GM18517 (cell line): ENCODE measurements around the gene BSPRY.
"Not testable (repeated sequence)": the region's sequence is repeated elsewhere in the genome, so short reads cannot be mapped to it uniquely, and the experiment has no call there.

Experiments
- ATAC-seq: cut with Tn5 transposase; IDR thresholded peaks from one replicate; pipeline ENCODE4 v1.9.1; 2021; ENCODE audit warnings: mild to moderate bottlenecking, moderate library complexity; ENCODE audit not compliant: unreplicated experiment

Gene BSPRY

DNA sequence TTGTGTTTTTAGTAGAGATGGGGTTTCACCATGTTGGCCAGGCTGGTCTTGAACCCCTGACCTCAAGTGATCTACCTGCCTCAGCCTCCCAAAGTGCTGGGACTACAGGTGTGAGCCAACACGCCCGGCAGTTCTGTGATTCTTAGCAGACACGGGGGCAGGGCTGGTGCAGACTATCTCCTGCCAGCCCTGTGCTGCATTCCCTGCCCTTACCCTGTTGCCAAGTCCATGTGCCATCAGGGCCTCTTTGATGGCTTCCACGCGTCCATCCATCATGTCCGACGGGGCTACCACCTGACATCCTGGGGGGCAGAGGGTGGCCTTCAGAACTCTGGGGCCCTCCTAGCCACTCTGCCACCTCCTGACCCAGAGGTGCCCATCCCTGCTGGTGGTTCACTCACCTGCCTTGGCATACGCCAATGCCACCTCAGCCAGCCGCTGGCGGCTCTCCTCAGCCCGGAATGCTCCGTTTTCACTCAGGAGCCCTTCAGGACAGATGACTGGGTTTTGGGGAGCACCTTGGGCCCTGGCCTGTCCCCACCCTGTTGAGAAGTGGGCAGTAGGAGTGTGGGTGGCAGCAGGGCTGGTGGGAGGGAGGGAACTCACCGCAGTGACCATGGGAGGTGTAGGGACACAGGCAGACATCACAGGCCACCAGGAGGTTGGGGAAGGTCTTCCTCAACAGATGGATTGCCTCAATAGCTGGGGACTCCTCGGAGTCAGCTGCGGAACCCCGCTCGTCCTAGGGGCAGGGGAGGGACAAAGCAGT, 41.0 kb downstream of the BSPRY start:
- no peak for ATAC-seq

- ATAC-seq = no peak
Measured at GRCh38 chr9:113391917-113392316, 42.6 kb downstream of the BSPRY start.

GRCh38 chr9:113393281-113393680, 43.9 kb downstream of the BSPRY start:
- no peak for ATAC-seq

- no peak for ATAC-seq
Measured at GRCh38 chr9:113395000-113395861, 45.9 kb downstream of the BSPRY start.

- ATAC-seq = no peak
Measured at GRCh38 chr9:113397203-113397631, 47.9 kb downstream of the BSPRY start.

- ATAC-seq = no peak
Measured at GRCh38 chr9:113398796-113399195, 49.5 kb downstream of the BSPRY start.

GRCh38 chr9:113399646-113400200, 50.4 kb downstream of the BSPRY start:
- ATAC-seq = no peak

GRCh38 chr9:113401027-113401792, 51.9 kb downstream of the BSPRY start, which contains the start of gene ALAD:
ALAD (minus strand) TSS chr9:113401284; CDS start chr9:113393559, 7,725 bp downstream.
- peak; percentile 90 for ATAC-seq

- ATAC-seq = no peak
Measured at GRCh38 chr9:113403646-113404045, 54.3 kb downstream of the BSPRY start.

DNA sequence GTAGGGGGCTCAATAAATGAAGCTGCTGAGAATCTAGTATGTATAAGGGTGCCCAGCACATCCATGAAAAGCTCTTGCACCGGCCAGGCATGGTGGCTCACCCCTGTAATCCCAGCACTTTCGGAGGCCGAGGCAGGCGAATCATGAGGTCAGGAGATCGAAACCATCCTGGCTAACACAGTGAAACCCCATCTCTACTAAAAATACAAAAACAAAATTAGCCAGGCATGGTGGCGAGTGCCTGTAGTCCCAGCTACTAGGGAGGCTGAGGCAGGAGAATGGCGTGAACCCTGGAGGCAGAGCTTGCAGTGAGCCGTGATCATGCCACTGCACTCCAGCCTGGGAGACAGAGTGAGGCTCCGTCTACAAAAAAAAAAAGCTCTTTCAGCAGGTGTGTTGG, 57.0 kb downstream of the BSPRY start:
- not testable (repeated sequence) for ATAC-seq

- ATAC-seq = peak; percentile 37
Measured at GRCh38 chr9:113406873-113407511, 57.7 kb downstream of the BSPRY start.

DNA sequence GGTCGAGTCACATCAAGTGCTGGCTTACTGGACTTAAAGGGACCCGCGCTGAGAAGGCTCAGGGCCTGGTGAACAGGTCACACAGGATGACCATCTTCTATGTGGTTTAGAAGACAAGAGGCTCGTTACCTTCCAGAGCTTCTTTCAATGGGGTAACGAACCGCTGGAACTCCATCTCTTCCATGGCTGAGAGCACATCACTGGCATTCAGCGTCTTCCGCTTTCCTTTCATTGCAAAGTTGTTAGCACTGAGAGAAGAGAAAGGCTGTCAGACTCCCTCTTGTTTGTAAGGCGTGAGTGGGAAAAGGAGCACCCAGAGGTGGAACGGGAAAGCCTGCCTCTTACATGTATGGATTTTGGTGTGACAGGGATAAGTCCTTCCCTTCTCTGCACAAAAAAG, 60.1 kb downstream of the BSPRY start:
- no peak for ATAC-seq

- no peak for ATAC-seq
Measured at GRCh38 chr9:113409883-113410206, 60.5 kb downstream of the BSPRY start.

- peak; percentile 84 for ATAC-seq
Measured at GRCh38 chr9:113410207-113410864, 61.0 kb downstream of the BSPRY start, which contains the start of the genes C9orf43 and POLE3. C9orf43 (plus strand) TSS chr9:113410747; CDS start chr9:113413494, 2,747 bp downstream. POLE3 (minus strand) TSS chr9:113410675; CDS start chr9:113410293, 382 bp downstream.

DNA sequence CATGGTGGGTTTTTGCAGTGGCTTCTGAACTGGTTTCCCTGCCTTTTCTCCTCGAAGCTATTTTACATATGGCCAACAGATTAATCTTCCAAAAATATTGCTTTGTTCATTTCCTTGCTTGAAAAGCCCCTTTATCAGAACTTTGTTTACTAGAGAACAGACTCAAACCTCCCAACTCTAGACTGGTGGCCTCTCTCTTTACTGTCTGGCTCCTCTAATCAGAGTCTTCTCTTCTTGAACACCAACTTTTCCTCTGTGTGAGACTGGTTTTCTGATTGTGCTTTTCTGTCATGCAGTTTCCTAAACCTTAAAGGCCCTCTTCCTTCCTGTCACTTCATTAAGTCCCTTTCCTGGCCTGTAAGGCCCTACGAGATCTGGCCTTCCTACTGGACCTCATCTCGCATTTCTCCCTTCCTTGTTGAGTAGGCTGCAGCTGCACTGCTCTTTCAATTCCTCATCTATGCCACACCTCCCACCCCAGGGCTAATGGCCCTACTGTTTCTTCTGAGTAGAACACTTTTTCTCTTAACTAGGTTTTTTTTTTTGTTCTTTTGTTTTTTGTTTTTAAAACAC, 66.9 kb downstream of the BSPRY start:
- peak; percentile 95 for ATAC-seq

DNA sequence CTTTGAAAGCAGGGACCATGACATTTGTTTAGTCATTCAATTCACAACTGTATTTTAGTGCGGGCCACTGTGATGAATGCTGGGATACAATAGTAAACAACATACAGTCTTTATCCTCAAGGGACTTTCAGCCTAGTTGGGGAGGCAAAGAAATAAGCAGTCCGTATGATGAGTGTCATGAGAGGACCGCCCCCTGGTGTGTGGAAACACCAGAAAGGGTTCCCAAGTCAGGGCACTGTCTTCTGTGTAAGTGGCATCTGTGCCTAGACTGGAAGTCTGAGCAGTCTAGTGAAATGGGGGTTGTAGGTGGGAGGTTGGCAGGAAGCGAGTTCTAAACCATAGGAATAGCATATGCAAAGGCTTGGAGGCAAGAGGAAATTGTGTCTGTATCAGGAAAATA, 68.0 kb downstream of the BSPRY start:
- no peak for ATAC-seq
